GM12872 (cell line): ENCODE measurements around the gene CHST5.

ENCODE experiments used
- CTCF ChIP-seq: IDR thresholded peaks from 3 replicates; pipeline ENCODE4 v1.5.1; 2011; ENCODE audit warnings: low read depth, mild to moderate bottlenecking, low read length, moderate library complexity; ENCODE audit not compliant: insufficient read depth

CHST5 gene

GRCh38 chr16:75546293-75546692, 10.4 kb upstream of the CHST5 start:
- TF ChIP-seq CTCF = no peak

GRCh38 chr16:75541236-75541635, 5.3 kb upstream of the CHST5 start:
- TF ChIP-seq CTCF = no peak

GRCh38 chr16:75537776-75538175, 1.9 kb upstream of the CHST5 start:
- no peak for TF ChIP-seq CTCF

GRCh38 chr16:75535211-75535843, 581 bp downstream of the CHST5 start:
- TF ChIP-seq CTCF = no peak

- no peak for TF ChIP-seq CTCF
Measured at GRCh38 chr16:75534560-75535205, 1.2 kb downstream of the CHST5 start.

- no peak for TF ChIP-seq CTCF
Measured at GRCh38 chr16:75532791-75533190, 3.1 kb downstream of the CHST5 start.

- no peak for TF ChIP-seq CTCF
Measured at GRCh38 chr16:75532142-75532765, 3.7 kb downstream of the CHST5 start.
